Ecto neural progenitor cell (in vitro differentiated cells): ENCODE measurements around the gene ZNF362.
"Not testable (repeated sequence)": the region's sequence is repeated elsewhere in the genome, so short reads cannot be mapped to it uniquely, and the experiment has no call there.

Experiments used
- DNase-seq: peaks from one replicate; pipeline ENCODE4 v3.0.0-alpha.2; 2018; ENCODE audit warnings: low spot score

Gene ZNF362

GRCh38 chr1:33306653-33307493 lies 50.6 kb downstream of the ZNF362 start:
- DNase-seq = no peak

DNA sequence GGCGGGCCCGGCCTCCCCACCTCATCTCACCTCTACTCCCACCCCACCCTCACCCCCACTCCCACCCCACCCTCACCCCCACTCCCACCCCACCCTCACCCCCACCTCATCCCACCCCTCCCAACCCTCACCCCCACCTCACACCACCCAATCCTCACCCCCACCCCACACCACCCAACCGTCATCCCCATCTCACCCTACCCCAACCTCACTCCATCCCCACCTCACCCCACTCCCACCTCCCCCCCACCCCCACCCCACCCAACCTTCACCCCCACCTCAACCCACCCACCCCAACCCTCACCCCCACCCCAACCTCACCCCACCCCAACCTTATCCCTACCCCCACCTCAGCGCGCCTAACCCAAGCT lies 51.2 kb downstream of the ZNF362 start:
- no peak for DNase-seq

DNA sequence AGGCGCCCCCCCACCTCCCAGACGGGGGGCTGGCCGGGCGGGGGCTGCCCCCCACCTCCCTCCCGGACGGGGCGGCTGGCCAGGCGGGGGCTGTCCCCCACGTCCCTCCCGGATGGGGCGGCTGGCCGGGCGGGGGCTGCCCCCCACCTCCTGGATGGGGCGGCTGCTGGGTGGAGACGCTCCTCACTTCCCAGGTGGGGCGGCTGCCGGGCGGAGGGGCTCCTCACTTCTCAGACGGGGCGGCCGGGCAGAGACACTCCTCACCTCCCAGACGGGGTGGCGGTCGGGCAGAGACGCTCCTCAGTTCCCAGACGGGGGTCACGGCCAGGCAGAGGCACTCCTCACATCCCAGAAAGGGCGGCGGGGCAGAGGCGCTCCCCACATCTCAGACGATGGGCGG lies 53.1 kb downstream of the ZNF362 start:
- DNase-seq = not testable (repeated sequence)

DNA sequence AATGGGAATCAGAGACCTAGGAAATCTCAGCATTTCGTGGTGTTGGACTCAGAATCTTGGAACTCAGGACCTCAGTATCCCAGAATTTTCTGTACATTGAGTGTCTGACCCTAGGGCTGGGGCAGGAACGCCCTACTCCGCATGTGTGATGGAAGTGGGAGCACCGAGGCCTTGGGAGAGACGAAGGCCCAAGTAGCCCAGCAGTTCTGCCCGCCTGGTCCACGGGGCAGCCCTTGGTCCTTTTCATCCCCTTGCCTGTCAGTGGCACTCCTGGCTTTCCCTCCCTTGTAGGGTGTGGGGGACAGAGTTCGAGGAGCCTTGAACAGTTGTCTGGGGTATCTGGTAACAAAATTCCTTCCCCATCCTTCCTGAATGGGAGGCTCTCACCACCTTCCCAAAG lies 54.4 kb downstream of the ZNF362 start:
- DNase-seq = no peak

DNA sequence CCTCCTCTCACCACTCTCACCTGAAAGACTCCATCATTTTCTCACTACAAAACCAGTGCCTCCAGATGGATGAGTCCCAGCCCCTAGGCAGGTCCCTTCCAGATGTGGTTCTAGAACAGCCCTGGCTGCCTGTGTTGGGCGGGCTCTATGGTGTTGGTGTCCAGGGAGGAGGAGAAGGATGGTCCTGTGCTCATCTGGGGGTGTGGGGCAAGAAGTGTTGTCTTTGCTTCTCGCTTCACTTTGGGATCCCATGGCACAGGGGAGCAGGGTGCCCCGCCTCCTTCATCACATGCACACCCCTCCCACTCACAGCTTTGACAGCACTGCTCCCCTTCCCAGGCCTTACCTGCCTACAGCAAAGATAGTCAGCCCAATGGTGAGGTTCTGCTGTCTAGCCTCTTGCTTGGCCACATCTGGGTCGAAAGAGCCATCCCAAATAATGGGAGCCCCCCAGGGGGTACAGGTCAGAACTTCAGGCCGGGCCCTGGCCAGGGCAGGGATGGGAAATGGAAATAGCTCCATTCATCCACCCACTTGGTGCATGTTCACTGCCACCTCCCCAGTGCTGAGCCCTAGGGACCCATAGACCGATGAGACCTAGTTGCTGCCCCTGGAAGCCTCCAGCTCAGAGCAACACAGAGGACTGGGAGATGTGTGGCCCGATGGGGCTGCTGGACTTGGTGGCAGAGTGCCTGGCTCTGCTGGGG lies 55.6 kb downstream of the ZNF362 start:
- no peak for DNase-seq

GRCh38 chr1:33312413-33312749 lies 56.1 kb downstream of the ZNF362 start:
- no peak for DNase-seq

DNA sequence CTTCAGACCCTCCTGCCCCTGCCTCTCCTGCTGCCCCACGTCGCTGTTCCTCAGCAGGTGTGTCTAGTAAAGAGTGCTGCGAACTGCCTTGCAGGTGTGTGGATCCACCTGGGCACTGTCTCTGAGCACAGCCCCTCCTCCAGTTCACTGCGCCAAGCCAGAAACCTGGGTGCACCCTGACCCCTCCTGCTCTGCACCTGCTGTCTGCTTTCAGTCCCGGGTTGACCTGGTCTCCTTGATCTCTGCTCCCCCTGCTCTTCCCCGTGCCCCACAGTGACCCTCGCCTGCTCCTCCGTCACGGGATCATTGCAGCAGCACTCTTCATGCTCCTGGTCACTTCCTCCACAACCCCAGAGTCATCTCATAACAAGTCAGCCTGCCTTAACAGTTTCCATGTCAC lies 58.1 kb downstream of the ZNF362 start:
- DNase-seq = no peak

DNA sequence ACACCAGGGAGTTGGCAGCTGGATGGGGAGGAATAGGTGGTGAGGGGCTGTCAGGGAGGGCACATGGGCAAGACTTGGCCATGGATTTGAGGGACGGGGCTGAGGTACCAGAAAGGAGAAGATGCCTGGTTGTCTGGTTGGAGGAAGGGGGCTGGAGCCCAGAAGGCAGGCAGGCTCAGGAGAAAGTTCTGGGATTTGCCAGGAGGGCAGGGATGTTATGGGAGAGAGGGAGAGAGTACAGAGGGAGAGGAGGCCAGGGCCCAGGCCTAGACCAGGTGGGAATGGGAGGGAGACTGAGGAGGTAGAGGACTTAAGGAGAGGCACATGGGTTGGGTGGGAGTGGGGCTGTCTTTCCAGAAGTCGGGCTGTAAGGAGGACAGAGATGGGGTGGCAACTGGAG lies 60.3 kb downstream of the ZNF362 start:
- no peak for DNase-seq

- no peak for DNase-seq
Observed at GRCh38 chr1:33317354-33317753, 61.1 kb downstream of the ZNF362 start.

DNA sequence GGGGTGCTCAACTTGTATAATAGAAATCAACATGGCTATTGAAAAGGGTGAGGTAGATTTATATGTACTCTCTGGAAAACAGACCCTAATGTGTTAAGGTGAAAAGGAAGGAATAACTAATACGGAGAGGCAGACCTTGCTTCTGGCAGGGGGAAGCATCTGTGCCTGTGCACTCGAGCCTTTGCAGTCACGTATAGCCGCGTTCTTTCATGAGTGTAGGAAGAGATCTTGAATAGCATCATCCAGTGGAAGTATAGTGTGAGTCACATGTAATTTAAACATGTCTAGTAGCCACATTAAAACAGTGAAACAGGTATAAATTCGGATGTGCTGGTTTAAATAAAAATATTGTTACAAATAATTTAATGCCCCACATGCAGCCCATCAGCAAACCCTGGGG lies 61.7 kb downstream of the ZNF362 start:
- no peak for DNase-seq

GRCh38 chr1:33319186-33319948 lies 63.1 kb downstream of the ZNF362 start:
- no peak for DNase-seq

- no peak for DNase-seq
Observed at GRCh38 chr1:33319949-33320618, 63.8 kb downstream of the ZNF362 start.

GRCh38 chr1:33320619-33321165 lies 64.4 kb downstream of the ZNF362 start, which contains the start of gene A3GALT2:
TSS of gene A3GALT2 (minus strand) at chr1:33321098. CDS start at chr1:33321098, 0 bp downstream.
- no peak for DNase-seq

- DNase-seq = no peak
Observed at GRCh38 chr1:33321178-33321577, 64.9 kb downstream of the ZNF362 start.

DNA sequence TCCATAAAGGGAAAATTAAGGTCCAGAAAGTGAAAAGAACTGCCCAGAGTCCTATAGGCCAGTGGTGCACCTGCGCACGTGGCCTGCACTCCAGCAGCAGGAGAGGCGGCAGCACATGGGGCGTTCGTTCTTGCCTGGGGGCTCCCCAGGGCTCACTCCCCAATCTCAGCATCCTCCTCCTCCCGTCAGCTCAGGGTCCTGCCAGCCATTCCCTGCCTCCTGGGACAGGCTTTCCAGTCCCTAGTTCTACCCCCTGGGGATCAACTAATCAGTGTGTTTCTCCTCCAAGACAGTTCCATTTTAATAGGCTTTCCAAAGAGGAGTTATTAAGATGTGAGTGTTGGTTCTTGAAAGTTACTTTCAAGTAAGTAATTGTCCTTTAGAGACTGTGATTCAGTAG lies 65.8 kb downstream of the ZNF362 start:
- DNase-seq = no peak

- DNase-seq = no peak
Observed at GRCh38 chr1:33322870-33323585, 66.7 kb downstream of the ZNF362 start.

GRCh38 chr1:33323663-33324477 lies 67.6 kb downstream of the ZNF362 start:
- no peak for DNase-seq

DNA sequence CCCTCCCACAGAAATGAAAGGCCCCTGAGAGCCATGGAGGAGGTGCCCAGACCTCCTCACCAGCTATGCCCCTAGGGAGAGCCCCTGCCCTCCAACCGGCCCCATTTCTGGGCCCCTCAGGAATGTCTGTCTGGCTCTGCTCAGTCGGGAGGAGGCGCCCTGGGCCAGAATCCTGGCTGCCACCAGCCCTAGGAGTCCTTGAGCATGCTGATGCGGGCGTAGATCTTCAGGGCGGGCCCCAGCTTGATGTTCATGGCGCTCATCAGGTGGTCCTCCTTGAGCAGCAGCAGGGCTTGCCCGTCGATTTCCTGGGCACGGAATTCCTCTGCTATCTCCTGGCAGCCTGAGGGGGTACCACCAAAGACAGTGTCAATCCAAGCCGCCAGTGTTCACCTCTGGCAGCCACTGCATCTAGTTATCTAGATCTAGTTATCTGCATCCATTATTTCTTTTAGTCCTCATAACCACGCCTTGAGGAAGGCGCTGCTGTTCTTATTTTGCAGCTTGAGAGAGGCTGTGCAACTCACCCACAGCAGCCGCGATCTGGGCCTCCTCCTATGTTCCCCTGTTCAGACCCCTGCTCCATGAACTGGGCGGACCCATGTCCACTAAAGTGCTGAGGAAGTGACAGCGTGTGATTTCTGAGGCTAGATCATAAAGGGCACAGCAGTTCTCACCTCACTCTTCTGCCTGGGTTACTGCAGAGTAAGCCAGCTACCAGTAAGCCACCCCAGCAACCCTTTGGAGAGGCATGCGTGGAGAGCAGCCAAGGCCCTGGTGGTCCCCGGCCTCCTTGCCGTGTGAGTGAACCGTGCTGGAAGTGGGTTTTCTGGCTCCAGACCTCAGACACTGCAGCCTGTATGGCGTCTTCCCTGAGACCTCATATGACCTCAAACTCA lies 68.6 kb downstream of the ZNF362 start:
- DNase-seq = no peak

DNA sequence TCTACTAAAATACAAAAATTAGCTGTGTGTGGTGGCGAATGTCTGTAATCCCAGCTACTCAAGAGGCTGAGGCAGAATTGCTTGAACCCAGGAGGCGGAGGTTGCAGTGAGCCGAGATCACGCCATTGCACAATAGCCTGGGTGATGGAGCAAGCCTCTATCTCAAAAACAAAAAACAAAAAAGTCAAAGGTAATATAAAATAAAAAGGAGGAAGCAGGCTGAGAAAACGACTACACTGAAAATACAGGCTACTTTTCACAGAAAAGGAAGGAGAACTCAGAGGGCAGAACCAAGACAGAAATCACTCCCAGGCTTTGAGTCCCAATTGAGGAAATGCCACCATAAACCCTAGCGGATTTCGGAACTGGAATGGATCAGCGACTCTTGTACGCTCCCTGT lies 70.5 kb downstream of the ZNF362 start:
- DNase-seq = no peak
